ENCODE results near the gene PON3.

PON3 gene

GRCh38 chr7:95396136-95397032 lies at the start of gene PON3:
Gene PON3, minus strand, starts transcription at chr7:95396375. Its CDS starts 25 bp downstream, at chr7:95396350.
- DNase-seq (ENCODE audit: low read depth in 2 of 2): peak in 1 of 2 donors; percentile 8

GRCh38 chr7:95444796-95445195 lies 48.6 kb upstream of the PON3 start:
- no peak for DNase-seq (ENCODE audit: low read depth in 2 of 2)

- no peak for DNase-seq (ENCODE audit: low read depth in 2 of 2)
These were observed 45.1 kb upstream of the PON3 start for GRCh38 chr7:95441042-95441823.

DNA sequence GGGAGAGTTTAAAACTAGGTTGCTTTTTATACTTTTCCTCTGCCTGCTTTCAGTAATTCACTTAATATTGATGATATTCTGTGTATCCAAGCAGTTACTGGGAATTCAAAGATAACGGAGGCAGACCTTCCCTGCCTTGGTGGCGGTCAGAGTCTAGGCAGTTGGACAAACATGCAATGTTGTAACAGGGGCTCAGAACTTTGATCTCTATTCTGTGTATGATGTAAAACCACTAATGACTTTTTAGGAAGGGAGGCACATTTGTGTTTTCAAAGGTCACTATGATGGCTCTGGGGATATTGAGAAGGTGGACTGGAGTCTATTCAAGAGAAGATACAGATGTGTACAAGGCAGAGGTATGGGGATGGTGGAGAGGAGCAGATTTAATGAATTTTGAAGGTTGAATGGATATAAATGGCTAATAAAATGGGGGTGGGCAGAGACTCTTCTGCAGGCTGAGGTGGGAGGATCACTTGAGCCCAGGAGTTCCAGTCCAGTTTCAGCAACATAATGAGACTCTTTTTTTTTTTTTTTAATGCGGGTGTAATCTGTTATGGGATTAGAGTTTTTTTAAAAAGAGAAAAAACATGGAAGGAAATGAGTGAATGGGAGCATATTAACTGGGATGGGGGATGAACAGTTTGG lies 44.3 kb upstream of the PON3 start:
- no peak for DNase-seq (ENCODE audit: low read depth in 2 of 2)

DNA sequence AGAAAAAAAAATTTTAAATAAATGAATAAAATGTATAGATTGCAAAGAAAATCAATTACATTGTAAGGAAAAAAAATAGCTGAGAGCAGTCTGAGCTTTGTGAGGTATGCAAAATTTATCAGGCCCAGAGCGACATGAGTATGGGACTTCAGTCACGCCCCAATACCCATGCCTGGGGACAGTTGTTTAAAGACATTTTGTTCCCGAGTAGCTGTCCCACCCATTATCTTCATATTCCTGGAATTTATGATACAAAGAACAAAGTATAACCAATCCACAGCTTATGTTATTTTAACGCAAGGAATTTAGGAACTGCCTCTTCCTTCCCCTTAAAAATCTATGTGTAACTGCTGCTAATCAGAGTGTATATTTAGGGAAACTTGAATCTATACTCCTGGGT lies 40.2 kb upstream of the PON3 start:
- no peak for DNase-seq (ENCODE audit: low read depth in 2 of 2)

DNA sequence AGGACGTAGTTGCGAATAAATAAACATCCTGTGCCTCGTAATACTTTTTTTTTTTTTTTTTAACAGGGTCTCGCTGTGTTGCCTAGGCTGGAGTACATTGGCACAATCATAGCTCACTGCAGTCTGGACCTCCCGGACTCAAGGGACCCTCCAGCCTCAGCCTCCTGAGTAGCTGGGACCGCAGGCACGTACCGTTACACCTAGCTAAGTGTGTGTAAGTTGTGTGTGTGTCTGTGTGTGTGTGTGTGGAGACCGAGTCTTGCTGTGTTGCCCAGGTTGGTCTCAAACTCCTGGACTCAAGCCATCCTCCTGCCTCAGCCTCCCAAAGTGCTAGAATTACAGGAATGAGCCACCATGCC lies 39.2 kb upstream of the PON3 start:
- DNase-seq (ENCODE audit: low read depth in 2 of 2): no peak

DNA sequence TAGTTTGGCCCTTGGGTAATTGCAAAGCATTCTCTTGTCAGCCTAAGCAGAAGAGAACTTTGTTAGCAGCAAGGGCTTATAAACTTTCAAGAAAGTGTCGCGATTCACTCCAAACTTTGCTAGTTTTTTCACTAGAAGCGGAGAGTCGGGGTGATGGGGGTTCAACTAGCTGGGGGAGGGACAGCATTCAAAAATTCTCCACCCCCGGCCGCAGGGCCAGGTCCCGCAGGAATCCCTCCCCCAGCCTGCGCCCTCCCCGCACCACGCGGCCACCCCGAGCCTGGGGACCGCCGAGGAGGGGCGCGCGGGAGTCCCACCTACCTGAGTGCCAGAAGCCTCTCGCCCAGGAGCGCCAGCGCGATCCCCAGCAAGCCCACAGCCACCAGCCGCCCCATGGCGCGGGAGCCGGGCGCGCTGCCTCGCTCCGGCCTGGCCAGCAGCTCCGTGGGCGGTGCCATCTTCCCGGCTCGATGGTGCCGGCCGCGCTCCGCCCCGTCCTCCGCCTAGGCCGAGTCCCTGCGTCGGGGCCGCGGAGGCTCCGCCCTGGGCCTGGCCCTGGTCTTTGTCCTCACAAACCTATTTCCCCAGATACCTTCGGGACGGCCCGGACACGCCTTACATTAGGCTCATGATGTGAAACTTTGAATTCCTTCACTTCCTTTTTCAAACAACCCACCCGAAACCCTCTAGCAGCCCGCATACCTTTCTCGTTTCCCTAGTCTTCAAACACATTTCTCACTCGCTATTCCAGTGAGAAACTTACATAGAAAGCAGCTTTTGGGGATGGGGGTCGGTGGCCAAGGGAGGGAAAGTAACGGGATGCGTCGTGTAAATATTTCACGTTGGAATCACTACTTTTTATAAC lies 38.6 kb upstream of the PON3 start, which contains the start of gene PON2:
PON2 (minus strand) TSS at position 472 of the 865 bp plus-strand sequence; CDS start at position 395, 77 bp downstream.
- peak; percentile 19 to 40 for DNase-seq (ENCODE audit: low read depth in 2 of 2)

- DNase-seq (ENCODE audit: low read depth in 2 of 2): no peak
These were observed 37.9 kb upstream of the PON3 start for GRCh38 chr7:95433952-95434556.

- DNase-seq (ENCODE audit: low read depth in 2 of 2): no peak
These were observed 37.0 kb upstream of the PON3 start for GRCh38 chr7:95433129-95433528.

- no peak for DNase-seq (ENCODE audit: low read depth in 2 of 2)
These were observed 36.4 kb upstream of the PON3 start for GRCh38 chr7:95432606-95433005.

- no peak for DNase-seq (ENCODE audit: low read depth in 2 of 2)
These were observed 34.7 kb upstream of the PON3 start for GRCh38 chr7:95430864-95431263.

GRCh38 chr7:95429241-95429990 lies 33.2 kb upstream of the PON3 start:
- no peak for DNase-seq (ENCODE audit: low read depth in 2 of 2)

DNA sequence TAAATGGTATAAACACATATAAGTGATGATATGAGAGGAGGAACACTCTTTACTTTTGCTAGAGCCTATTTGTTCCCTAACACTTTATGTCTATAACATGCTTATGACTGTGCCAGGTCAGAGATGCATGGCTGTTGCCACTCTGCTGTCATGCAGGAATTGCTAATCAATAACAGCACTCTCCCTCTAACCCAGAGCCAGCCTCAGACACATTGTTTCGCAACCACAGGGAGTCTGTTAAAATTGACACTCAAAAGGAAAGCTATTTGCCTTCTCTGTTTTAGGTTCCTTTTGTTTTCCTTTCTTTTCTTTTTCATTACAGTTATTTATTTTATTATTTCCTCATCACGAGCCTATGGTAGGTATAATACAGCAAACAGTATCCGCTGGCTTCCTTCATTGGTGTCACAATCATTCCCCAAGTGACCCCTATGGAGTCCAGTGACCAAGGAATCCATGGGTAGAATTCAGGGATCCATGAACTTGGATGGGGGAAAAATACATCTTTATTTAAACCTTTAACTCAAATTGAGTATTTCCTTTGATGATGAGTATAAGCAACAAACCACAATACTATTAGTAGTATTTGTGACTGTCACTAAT lies 31.8 kb upstream of the PON3 start:
- no peak for DNase-seq (ENCODE audit: low read depth in 2 of 2)

- DNase-seq (ENCODE audit: low read depth in 2 of 2): no peak
These were observed 31.0 kb upstream of the PON3 start for GRCh38 chr7:95427166-95427565.

DNA sequence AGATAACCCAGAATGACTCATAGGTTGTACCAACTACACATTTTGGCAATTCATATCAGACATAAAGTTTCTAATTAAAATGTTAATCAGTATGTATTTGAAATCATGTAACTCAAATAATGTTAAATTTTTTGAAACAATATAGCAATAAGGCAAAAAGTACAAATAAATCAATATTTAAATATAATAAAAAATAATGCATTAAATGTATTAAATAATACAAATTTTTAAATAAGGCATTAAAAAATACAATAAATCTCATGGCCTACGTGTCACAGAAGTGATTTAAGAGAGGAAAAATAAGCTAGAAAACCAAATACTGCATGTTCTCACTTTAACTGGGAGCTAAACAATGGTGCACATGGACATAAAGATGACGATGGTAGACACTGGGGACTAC lies 29.5 kb upstream of the PON3 start:
- no peak for DNase-seq (ENCODE audit: low read depth in 2 of 2)

- DNase-seq (ENCODE audit: low read depth in 2 of 2): no peak
These were observed 28.5 kb upstream of the PON3 start for GRCh38 chr7:95424716-95425115.

- no peak for DNase-seq (ENCODE audit: low read depth in 2 of 2)
These were observed 25.8 kb upstream of the PON3 start for GRCh38 chr7:95421847-95422444.

GRCh38 chr7:95421000-95421846 lies 25.0 kb upstream of the PON3 start:
- DNase-seq (ENCODE audit: low read depth in 2 of 2): no peak
